Breast epithelium (tissue), 3 donors: Measurements from ENCODE around the gene SLC9A2.

ENCODE experiments used
- CTCF ChIP-seq, 3 donors: fragments of 450-650 bp; IDR thresholded peaks; one replicate each; pipeline ENCODE4 v1.5.1; 2016 to 2017; ENCODE audit warnings: antibody characterized with exemption in 3 of 3, mild to moderate bottlenecking in 3 of 3, moderate library complexity in 3 of 3
- POLR2A ChIP-seq: fragments of 450-650 bp; IDR thresholded peaks from one replicate; pipeline ENCODE4 v1.6.1; 2016; ENCODE audit warnings: antibody characterized with exemption, mild to moderate bottlenecking, moderate library complexity
- POLR2AphosphoS5 ChIP-seq, 3 donors: sonication (generic); formaldehyde crosslinking; IDR thresholded peaks; one replicate each; pipeline ENCODE4 v1.6.1; 2017; ENCODE audit warnings: antibody characterized with exemption in 3 of 3

GRCh38 chr2:102696463-102696862 is 77.1 kb downstream of the SLC9A2 start:
- no peak for TF ChIP-seq POLR2A
- no peak for TF ChIP-seq CTCF (IDR thresholded peaks at IDR 0.05)
- no peak for TF ChIP-seq POLR2AphosphoS5 (IDR thresholded peaks at IDR 0.05)
